ENCODE data around the gene HSD11B2. TPM values are rescaled to one million over a fixed set of nuclear protein-coding genes. Genes with fewer than 3 reads are reported as not detected.

The HSD11B2 gene
- total and polyA plus RNA-seq, 8 donors = 1.4 to 11.3 (median 6.3) TPM

- no peaks in the 10 kb centered on the region for H3K27me3 ChIP-seq
- WGBS, 2 donors = 71 to 75% methylated on average over 11 of the region's 11 CpGs
- H3K36me3 ChIP-seq = no peaks in the 10 kb centered on the region
- H3K27ac ChIP-seq = no peak overlapping the region
- H3K9me3 ChIP-seq = no peaks in the 10 kb centered on the region
- H3K4me3 ChIP-seq = no peak overlapping the region
- DNase-seq = peak in 1 of 6 donors; percentile 51
- intact Hi-C loops (cut with DNase I) = no loop called here
- no peak for FAIRE-seq
- no peak for TF ChIP-seq CTCF (IDR thresholded peaks at IDR 0.05)
- peaks cover 19 to 57% (median 23%) of the 10 kb centered on the region in 3 donors for H3K4me1 ChIP-seq
- no peak for ATAC-seq
Measured at GRCh38 chr16:67474551-67475455, 43.9 kb downstream of the HSD11B2 start.

GRCh38 chr16:67477960-67478554 lies 47.1 kb downstream of the HSD11B2 start:
- H3K27ac ChIP-seq = peak overlapping the region in 3 of 4 donors; percentile 22 to 52 (median 33)
- 48 to 58% methylated on average over 8 of the region's 8 CpGs for WGBS, 2 donors
- H3K9me3 ChIP-seq = no peaks in the 10 kb centered on the region
- FAIRE-seq = no peak
- intact Hi-C loops (cut with DNase I) = no loop called here
- peak overlapping the region in 1 of 4 donors; percentile 9 for H3K4me3 ChIP-seq
- H3K36me3 ChIP-seq = no peaks in the 10 kb centered on the region
- ATAC-seq = peak; percentile 4 to 41 (median 24)
- H3K4me1 ChIP-seq = peaks cover 13 to 51% (median 25%) of the 10 kb centered on the region in 3 donors
- no peak for TF ChIP-seq CTCF (IDR thresholded peaks at IDR 0.05)
- DNase-seq = peak in 1 of 6 donors; percentile 43
- no peaks in the 10 kb centered on the region for H3K27me3 ChIP-seq

DNA sequence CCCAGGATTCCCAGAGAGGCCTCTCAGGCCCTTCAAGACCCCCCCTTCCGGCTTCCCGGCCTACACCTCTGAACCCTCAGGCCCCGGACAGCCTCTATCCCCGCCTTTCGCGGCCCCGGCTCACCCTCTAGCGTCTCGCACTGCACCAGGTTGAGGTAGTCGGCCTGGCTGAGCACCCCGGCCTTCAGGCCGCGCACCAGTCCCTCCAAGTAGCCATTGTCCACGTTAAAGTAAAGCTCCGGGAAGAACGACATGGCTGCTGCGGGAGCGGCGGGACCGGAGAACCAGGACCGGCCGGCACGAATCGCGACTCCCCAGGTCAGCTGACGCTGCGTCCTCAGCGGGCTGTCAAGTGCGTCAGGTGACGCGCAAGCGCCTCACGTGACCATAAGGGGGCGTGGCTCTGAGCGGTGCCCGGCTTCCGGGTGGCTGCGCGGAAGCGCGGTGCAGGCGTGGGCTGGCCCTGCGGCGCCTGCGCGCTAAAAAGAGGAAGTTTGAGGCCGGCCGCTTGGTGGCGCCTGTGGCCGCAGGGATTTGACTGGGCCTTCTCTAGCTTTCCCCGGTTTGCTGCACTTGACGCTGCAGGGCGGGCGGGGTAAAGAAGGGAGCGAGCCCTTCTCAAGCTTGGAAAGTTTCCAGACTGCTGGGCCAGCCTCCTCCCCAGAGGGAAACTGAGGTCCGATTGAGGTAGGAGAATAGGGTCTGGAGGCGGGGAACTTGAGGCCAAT lies 50.1 kb downstream of the HSD11B2 start, which contains the start of gene ATP6V0D1:
Gene ATP6V0D1, minus strand, starts transcription at position 325 of the 728 bp plus-strand sequence. Its CDS starts 71 bp downstream, at position 254.
- ATAC-seq (peak; percentile 87 to 95 (median 92)), FAIRE-seq (no peak), DNase-seq (peak; percentile 98 to 100 (median 100))
- H3K4me1 ChIP-seq = peaks cover 10 to 45% (median 17%) of the 10 kb centered on the region in 3 donors
- peaks cover 0 to 8% (median 0%) of the 10 kb centered on the region in 3 donors for H3K36me3 ChIP-seq
- WGBS, 2 donors = 0 to 1% methylated on average over 48 to 57 of the region's 57 CpGs
- H3K4me3 ChIP-seq = peak within 1 kb of the TSS; percentile 78 to 97 (median 88)
- no peaks in the 10 kb centered on the region for H3K27me3 ChIP-seq
- no peaks in the 10 kb centered on the region for H3K9me3 ChIP-seq
- intact Hi-C loops (cut with DNase I) = no loop called here
- peak within 1 kb of the TSS; percentile 77 to 95 (median 91) for H3K27ac ChIP-seq
- TF ChIP-seq CTCF (IDR thresholded peaks at IDR 0.05) = peak; percentile 64 to 86 (median 84)

- no peaks in the 10 kb centered on the region for H3K9me3 ChIP-seq
- H3K36me3 ChIP-seq = peaks cover 0 to 8% (median 0%) of the 10 kb centered on the region in 3 donors
- H3K4me1 ChIP-seq = peaks cover 8 to 40% (median 17%) of the 10 kb centered on the region in 3 donors
- FAIRE-seq (no peak), DNase-seq (peak in 4 of 6 donors; percentile 60 to 84 (median 78)), ATAC-seq (peak; percentile 1 to 12 (median 2))
- TF ChIP-seq CTCF (IDR thresholded peaks at IDR 0.05) = no peak
- H3K27me3 ChIP-seq = no peaks in the 10 kb centered on the region
- peak overlapping the region in 3 of 4 donors; percentile 52 to 89 (median 55) for H3K27ac ChIP-seq
- peak overlapping the region; percentile 19 to 97 (median 84) for H3K4me3 ChIP-seq
- intact Hi-C loops (cut with DNase I) = no loop called here
- WGBS, 2 donors = 18% methylated on average over 17 of the region's 17 CpGs
Measured at GRCh38 chr16:67481561-67482232, 50.8 kb downstream of the HSD11B2 start.
